ENCODE results near the gene AP3B2.

GRCh38 chr15:82726816-82727215, 17.1 kb upstream of the AP3B2 start:
- TF ChIP-seq CTCF (IDR thresholded peaks at IDR 0.05) = no peak
- TF ChIP-seq POLR2AphosphoS5 (IDR thresholded peaks at IDR 0.05) = no peak
